GM18907 (cell line): Measurements from ENCODE around the gene PRSS16.
"Not testable (repeated sequence)": the region's sequence is repeated elsewhere in the genome, so short reads cannot be mapped to it uniquely, and the experiment has no call there.

Experiments
- ATAC-seq: cut with Tn5 transposase; IDR thresholded peaks from one replicate; pipeline ENCODE4 v1.9.1; 2021; ENCODE audit warnings: mild to moderate bottlenecking, moderate library complexity; ENCODE audit not compliant: unreplicated experiment

PRSS16 gene

GRCh38 chr6:27241443-27241842 is 6.1 kb upstream of the PRSS16 start:
- ATAC-seq, result no peak

- ATAC-seq, result no peak
These were observed 4.8 kb upstream of the PRSS16 start for GRCh38 chr6:27242589-27243265.

GRCh38 chr6:27248783-27249182 is 1.3 kb downstream of the PRSS16 start:
- ATAC-seq, result no peak

- no peak for ATAC-seq
These were observed 3.0 kb downstream of the PRSS16 start for GRCh38 chr6:27250277-27251111.

- ATAC-seq, result peak; percentile 81
These were observed 3.7 kb downstream of the PRSS16 start for GRCh38 chr6:27251112-27251605.

- ATAC-seq, result peak; percentile 85
These were observed 4.2 kb downstream of the PRSS16 start for GRCh38 chr6:27251606-27252251.

- no peak for ATAC-seq
These were observed 7.1 kb downstream of the PRSS16 start for GRCh38 chr6:27254566-27254965.

GRCh38 chr6:27255866-27256265 is 8.4 kb downstream of the PRSS16 start:
- ATAC-seq, result no peak

- no peak for ATAC-seq
These were observed 12.9 kb downstream of the PRSS16 start for GRCh38 chr6:27260369-27260768.

- no peak for ATAC-seq
These were observed 13.4 kb downstream of the PRSS16 start for GRCh38 chr6:27260836-27261375.

- no peak for ATAC-seq
These were observed 16.4 kb downstream of the PRSS16 start for GRCh38 chr6:27263886-27264285.

- not testable (repeated sequence) for ATAC-seq
These were observed 19.5 kb downstream of the PRSS16 start for GRCh38 chr6:27267003-27267402.

GRCh38 chr6:27267857-27268434 is 20.4 kb downstream of the PRSS16 start:
- ATAC-seq, result no peak

- no peak for ATAC-seq
These were observed 21.3 kb downstream of the PRSS16 start for GRCh38 chr6:27268803-27269202.

GRCh38 chr6:27273783-27274182 is 26.3 kb downstream of the PRSS16 start:
- ATAC-seq, result no peak

GRCh38 chr6:27275025-27275956 is 27.8 kb downstream of the PRSS16 start:
- ATAC-seq, result no peak

GRCh38 chr6:27279513-27280063 is 32.1 kb downstream of the PRSS16 start:
- no peak for ATAC-seq

GRCh38 chr6:27280064-27280539 is 32.6 kb downstream of the PRSS16 start:
- no peak for ATAC-seq

GRCh38 chr6:27280540-27281000 is 33.1 kb downstream of the PRSS16 start:
- no peak for ATAC-seq
